HG03097 (cell line): Measurements from ENCODE around the gene HBEGF.

Source experiments
- ATAC-seq: cut with Tn5 transposase; IDR thresholded peaks from one replicate; pipeline ENCODE4 v1.9.1; 2021; ENCODE audit not compliant: unreplicated experiment, low FRiP score

HBEGF gene

DNA sequence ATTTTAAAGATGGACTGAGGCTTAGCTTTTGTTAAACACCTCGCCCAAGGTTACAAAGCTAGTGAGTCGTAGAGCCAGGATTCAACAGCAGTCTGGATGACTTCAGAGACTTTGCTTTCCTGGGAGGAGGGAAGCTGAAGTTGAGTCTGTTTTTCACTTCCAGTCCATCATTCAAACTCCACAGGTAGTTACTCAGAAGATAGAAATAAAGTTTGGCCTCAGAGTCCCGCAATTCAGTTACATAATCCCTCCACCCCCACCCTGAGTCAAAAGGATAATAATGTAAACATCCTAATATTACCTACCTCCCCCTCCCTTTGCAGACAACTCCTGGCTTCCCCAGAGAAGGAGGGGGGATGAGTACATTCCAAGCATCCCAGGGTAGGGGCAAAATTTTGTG, 8.1 kb downstream of the HBEGF start:
- no peak for ATAC-seq

DNA sequence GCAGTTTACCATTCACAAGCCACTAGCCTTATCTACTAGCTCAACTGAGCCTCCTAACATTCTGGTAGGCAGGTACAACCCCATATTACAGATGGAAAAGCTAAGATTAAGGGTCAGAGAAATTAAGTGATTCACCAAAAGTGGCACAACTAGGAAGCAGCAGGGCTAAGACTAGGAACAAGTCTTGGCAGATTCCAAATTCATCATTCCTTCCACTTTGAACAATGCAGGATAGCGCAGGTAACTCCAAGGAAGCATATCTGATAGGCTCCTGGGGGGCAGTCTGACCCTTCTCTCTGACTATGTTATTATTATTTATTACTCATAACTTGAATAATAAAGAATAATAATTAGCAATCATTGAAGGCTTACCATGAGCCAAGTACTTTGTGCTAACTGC, 8.5 kb downstream of the HBEGF start:
- ATAC-seq: no peak

DNA sequence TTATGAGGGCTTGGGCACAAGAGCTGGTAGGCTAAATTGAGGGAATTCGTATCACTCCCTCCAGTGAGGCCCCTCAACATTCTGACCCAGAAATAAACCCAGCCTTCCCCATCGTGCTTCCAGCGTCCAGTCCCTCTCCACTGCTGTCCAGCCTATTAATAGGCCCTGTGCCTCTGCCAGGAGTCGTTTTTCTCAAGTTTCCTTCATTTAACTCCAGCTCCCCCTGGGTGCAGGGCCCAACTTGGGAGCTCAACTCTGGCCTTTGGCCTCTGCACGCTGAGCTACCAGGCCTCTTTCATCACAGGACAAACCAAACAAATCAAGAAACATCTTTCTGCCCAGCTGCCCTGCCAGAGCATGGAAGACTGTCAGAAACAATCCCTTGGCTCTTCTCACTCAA, 10.0 kb downstream of the HBEGF start:
- no peak for ATAC-seq

DNA sequence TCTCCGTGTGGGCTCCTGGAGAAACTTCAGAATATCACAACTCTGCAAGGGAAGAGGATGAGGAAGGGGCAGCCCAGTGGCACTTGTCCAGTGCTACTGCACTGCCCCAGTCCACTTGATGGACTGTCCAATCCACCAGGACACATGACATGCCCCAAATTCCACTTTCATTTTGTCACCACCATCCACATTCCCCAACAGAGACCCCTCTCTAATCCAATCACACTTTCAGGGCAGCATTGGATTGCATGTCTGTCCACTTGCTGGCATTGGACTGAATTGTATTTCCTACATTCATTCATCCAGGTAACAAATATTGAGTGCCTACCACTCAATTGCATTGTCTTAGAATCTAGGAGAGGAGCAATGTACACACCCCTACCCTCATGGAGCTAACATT, 14.8 kb downstream of the HBEGF start:
- ATAC-seq: no peak

DNA sequence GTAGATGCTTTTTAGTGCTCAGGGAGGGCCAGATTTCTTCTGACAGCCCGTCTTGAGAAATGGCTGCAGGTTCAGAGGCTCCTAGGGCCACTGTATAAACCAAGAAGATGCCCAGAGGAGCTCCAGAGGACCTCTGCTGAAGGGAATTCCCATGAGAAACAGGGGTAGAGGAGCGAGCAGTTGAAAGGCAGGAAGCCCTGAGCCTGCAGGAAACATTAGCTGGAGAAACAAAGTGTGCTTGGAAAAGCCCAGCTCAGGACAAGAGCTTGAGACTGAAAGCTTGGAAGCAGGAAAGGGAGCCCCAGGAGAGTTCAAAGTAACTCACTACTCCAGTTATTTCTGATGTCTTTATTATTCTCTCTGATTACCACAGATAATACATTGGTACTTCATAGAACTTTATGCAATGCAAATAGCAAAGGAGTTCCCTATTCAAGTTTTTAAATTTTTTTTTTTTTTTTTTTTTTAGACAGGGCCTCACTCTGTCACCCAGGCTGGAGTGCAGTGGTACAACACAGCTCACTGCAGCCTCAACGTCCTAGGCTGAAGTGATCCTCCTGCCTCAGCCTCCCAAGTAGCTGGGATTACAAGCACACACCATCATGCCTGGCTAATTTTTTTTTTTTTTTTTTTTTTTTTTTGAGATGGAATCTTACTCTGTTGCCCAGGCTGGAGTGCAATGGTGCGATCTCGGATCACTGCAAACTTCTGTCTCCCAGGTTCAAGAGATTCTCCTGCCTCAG, 16.5 kb downstream of the HBEGF start:
- no peak for ATAC-seq

DNA sequence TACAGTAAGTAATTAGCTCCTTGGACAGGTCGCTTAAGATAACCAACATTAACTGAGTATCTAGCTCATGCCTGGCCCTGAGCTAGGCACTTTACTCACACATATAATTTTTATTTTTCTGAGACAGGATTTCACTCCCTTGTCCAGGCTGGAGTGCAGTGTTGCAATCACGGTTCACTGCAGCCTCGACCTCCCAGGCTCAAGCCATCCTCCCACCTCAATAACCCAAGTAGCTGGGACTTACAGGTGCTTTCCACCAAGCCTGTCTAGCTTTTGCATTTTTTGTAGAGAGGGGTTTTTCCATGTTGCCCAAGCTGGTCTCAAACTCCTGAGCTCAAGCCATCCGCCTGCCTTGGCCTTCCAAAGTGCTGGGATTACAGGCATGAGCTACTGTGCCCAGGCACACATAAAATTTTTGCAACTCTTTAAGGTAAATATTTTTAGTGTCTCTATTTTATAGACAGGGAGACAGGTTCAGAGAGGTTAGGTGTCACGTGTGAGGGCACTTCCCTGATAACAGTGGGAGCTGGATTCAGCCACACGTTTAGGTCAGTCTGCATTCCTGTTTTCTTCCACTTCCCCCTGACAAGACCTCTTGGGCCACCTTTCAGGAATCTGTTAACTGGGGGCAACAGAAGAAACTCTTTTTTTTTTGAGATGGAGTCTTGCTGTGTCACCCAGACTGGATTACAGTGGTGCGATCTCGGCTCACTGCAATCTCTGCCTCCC, 18.2 kb downstream of the HBEGF start:
- ATAC-seq: no peak

DNA sequence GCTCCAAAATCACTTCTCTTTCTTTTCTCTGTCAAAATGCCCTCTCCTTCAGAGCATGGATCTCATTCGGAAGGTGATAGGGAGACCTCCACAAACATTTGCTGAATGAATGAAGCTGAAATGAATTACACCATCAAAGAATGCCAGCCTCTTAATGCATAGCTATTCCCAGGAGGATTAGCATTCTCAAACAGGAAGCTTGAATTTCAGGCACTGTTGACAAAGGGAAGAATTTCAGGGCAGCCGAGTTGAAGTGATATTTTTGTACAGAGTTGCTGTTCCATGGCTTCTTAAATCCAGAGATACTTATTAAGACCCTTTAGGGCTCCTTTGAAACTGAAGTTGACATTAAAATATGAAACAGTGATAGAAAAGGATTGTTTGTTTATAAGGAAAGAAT, 18.8 kb downstream of the HBEGF start:
- ATAC-seq: no peak

DNA sequence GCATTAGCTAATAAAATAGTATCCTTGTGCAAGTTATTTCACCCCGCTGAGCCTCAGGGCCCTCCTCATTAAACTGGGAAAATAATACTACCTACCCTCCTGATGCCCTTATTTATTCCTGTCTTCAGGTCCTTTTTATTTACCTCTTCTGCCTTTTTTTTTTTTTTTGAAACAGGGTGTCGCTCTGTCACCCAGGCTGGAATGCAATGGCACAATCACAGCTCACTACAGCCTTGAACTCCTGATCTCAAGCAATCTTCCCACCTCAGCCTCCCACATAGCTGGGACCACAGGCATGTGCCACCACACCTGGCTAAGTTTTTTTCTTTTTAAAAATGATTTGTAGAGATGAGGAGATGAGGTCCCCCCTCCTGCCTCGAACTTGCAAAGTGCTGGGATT, 20.9 kb downstream of the HBEGF start:
- ATAC-seq: no peak

DNA sequence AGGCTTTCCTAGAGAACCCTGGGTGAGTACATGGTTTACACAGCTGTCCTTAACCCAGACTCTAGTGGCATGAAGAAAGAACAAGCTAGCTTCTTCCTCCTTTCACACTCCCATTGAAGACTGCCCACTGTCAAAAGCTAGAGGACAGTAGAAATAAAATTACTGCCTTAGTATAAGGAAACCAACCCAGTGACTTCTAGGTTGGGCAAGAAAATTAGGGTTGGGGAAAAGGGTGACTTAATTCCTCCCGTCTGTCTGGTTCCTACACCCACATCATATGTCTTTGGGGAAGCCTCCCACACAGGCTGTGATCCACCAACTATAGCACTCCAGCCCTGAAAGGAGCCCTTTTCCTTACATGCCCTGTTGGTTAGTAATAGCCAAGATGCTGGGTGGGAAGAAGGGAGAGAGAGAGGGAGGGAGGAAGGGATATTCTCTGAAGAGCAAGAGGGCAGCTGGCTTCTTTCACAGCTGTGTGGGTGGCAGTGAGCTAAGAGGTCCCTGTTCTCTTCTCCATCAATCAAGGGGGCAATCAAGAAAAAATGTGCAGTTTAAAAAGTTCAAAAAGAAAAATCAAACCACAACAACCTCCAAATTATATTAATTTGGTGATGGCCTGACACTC, 21.7 kb downstream of the HBEGF start:
- no peak for ATAC-seq

DNA sequence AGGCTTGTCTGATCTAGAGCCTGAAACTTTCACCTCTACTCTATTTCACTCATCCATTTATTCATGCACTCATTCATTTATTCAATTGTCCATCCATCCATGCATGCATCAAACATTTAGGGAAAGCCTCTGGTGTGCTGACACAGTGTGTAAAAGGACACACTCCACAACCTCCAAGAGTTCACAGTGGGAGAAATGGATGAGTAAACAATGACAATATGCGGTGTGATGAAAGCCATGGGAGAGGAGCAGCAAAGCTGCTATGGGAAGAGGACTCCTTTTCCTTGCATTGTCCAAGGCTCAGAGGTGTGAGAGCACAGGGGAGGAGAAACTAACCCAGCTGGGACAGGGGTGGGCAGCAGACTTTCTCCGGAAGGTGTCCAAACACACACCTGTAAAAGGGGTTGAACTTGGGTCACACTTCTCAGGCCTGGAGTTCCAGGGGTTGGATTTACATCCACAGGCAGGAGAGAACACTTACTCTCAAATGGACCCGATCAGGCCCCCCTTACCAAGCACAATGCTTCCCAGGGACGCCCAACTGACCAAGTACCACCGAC, 22.3 kb downstream of the HBEGF start:
- ATAC-seq: no peak

DNA sequence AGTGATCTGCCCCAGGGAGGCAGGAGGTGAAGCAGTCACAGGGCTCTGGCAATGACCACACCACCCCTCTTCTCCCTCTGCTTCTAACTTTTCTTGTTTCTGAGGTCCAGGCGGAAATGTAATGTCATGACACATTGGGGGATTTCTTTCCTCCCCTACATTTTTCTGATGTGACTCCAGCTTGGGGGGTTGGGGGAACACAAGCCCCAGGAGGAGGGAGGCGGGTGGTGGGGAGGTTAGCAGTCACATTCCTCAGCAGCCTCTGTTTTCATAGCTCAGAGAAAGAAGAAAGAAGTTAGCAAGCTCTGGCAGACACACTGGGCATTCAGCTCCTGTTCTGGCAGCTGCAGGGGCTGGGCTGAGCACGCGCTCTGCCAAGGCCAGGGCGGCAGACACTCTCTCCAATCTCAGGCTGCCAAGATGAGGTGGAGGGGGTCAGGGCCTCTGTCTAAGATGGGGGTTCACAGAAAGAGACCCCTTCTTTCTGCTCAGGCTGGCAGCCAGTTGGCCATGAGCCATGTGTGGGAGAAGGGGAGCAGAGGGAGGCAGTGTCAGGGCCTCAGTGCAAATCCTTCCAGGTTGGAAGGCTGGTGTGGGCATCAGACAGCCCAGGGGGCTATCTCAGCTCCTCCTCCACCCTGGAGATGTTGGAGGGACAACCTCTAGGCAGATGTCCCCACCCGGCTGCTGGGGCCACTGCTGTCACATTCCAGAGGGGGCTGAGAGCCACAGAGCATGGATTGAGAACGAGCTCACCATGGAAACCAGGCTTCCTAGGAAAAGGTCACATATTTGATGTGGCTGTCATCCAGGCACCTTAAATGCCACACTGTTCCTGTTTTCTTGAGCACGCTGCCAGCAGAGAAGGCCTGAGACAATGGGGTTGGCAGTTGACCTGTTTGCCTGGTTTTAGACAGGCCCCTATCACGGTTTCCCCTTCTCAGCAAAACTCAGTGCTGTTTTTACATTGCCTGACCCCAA, 23.4 kb downstream of the HBEGF start:
- no peak for ATAC-seq

DNA sequence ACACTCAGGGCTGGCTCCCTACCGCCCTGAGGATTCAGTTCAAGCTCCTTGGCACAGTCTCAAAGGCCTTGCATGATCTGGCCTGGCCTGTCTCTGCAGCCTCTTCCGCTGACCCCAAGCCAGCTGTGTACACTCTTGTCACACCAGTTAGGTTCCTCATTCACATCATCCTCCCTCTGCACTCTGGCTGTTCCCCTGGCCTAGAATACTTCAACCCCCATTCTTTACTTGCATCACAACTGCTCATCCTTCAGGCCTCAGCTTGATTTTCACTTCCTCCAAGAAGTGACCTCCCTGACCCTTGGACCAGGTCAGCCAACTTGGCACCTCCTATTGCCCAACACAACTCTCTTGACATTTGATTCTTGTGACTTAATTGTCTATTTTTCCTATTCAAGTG, 24.6 kb downstream of the HBEGF start:
- ATAC-seq: no peak

DNA sequence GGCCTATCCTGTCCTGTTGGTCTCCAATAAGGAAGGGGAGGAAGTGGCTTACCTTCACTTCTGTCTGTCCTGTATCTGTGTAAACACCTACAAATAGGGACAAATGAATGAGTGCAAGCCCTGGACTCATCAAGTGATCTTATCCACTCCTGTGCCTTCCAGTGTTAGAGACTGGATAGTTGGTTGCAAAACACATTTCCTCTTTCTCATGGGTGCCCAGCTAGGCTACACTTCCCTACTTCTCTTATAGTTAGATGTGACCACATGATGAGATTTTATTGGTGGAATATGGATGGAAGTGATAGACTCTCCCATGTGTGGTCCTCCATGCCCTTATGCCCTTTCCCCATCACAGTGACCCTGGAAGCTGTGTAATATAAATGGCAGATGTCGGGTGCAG, 26.6 kb downstream of the HBEGF start:
- no peak for ATAC-seq

DNA sequence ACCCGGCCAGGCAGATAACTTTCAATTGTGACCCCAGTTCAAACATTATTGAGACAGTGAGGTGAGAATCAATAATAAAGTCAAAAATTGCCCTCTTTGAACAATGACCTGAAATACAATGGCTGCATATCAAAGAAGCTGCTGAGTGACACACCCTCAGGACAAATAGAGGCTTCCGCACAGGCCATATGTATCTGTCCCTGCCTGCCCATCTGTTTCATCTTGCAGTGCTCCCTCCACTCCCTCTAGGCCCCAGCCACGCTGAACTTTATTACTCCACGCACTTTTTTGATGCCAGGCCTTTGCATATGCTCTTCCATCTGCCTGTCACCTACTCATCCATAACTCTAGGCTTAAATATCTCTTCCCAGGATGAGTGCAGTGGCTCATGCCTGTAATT, 27.6 kb downstream of the HBEGF start:
- no peak for ATAC-seq

DNA sequence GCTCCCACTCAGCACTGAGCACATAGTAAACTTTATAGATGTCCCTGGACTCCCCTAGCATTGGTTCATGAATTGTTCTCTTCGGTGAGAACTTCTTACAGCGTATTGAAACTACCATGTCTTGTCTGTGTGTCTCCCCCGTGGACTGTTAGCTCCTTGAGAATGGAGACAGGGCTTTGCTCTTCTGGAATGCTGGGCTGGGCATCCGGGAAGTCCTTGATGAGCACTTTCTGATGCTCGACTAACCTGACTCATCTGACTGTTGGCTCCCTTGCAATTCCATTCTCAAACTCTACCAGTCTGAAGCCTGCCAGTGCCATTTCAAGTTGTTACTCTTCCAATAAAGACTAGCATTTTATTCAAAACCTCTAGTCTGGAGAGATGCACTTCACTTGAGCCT, 28.5 kb downstream of the HBEGF start:
- ATAC-seq: no peak

DNA sequence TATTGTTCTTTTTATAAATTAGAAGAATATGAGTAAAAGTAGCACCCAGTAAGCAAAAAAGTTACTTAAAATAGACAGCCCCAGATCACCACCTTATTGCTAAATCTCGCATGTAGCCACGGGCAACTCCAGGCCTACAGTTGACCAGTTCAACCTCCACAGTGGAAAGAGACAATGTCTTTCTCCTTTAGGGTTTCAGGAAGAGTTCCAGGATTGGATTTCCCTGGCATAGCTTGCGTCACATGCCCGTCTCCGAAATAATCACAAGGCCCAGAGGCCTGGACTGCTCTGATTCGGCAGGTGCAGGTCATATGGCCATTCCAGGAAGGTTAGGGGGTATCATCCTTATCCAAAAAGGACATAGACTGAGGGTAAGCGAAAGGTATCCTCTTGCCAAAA, 33.6 kb downstream of the HBEGF start:
- no peak for ATAC-seq

DNA sequence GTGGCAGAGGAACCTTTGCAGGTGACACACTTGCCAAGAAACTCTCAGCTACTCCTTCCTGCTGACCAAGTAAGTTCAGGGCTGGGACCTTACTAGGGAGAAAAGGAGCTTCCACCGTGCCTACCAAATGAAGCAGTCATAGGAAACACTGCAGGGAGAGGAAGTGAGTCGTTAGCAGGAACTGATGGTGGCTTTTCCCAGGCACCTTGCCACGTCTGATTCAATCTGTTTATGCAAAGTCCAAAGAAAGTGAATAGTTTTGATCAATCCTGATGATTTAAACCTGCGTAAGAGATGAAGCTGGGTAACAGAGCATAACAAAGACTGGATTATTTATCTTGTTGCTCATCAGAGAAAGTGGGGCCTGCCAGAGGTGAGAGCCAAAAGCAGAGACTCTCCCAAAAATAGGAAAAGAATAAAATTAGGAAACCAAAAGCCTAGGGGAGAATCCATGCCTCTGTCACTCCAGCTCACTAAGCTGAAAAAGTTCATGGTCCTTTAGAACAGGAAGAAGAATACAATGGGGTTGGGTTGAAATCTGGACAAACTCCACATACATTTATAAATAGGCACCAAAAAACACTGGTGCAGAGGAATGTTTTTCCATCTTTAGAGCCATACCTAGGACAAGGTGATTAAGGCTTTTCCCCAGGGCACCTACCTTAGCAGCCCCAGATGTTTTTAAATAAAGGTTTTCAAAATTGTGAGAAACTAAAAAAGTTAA, 34.2 kb downstream of the HBEGF start:
- ATAC-seq: no peak

DNA sequence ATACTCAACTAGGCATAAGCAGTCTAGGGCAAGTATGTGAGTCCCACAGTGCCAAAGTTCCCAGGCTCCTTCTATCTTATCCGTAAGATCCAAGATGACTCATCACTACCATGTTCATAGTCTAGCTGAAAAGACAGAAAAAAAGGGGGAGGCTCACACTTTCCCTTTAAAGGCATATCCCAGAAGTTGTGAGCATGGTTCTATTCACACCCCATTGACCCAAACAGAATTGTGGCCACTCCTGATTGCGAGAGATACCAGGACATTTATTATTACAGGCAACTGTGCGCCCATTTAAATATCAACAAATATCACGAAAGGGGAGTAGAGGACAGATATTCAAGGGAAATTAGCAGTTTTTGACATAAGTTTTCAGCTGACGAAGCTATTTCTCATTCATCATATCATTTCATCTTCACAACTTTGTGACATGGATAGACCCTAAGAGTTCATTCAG, 35.4 kb downstream of the HBEGF start:
- ATAC-seq: no peak

DNA sequence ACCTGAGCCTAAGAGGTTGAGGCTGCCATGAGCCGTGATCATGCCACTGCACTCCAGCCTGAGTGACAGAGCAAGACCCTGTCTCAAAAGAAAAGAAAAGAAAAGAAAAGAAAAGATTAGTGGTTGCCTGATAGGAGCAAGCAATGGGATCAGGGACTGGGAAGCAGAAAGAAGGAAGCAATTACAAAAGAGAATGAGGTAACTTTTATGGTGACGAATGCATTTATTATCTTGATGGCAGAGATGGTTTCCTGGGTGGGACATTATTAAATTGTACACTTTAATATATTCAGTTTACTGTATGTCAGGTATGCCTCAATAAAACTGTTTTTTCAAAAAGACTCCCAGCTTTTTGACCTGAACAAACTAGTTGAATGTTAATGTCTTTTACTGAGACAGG, 36.0 kb downstream of the HBEGF start:
- no peak for ATAC-seq
